IPS-18c (cell line): ENCODE results near the gene GALNT18.

Experiments
- H3K4me3 ChIP-seq: 2 replicates; pipeline ENCODE4 v1.7.0; 2013; ENCODE audit warnings: low read depth, mild to moderate bottlenecking, low read length, moderate library complexity; ENCODE audit not compliant: insufficient read depth
- H3K9me3 ChIP-seq: one replicate; pipeline ENCODE4 v1.6.1; 2013; ENCODE audit warnings: mild to moderate bottlenecking, low read length, moderate library complexity; ENCODE audit not compliant: control insufficient read depth, insufficient read depth

Gene GALNT18

DNA sequence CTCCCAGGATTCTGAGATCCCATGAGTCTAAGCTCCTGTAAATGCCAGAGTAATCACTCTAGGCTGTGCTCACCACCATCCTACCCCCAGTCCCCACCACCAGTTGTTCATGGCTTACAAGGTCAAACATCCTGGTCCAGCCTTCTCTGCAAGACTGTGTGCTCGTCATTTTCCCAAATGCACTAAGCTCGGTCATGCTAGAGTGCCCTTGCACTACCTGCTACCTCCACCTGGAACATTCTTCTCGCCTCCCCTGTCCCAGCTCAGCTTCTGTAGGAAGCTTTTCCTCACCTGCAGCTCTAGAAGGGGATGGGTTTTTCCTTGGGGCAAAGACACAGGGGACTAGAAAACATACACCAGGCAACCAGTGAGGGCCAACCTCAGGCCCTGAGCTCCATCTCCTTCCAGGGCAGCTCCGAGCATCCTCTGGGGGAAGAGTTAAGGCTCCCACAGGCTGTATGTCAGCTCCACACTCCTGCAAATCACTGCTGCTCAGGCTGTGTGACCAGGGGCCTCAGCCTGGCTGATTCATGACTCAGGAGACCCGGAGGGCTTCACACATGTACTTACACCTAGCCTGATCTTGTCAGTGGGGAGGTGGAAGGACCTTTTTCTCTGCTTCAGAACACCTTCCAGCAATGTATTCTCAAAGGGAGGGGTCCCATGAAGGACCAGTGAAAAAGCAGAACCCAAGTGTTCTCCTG lies 231.6 kb downstream of the GALNT18 start:
- H3K4me3 ChIP-seq: no peak overlapping the region

DNA sequence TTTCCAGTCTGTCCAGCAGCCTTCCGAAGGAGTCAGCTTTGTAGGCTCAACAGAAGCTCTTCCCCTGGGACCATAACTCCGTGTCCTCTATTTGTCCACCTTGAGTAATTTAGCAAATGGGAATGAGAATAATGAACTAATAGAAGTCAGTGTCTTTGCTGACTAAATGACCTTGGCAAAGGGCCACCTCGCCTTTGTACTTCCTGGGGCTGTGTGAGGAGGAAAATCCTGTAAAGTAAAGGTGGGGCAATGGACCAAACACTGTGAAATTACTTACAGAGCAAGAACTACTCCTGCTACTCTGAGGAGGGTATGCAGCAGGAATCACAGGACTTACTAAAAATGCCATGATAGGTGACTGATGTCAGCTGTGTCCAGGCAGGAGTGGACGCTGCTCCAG lies 232.6 kb downstream of the GALNT18 start:
- Histone ChIP-seq H3K9me3 (no peaks in the 10 kb centered on the region), H3K4me3 (no peak overlapping the region)

More for the DNA sequence above, 231.6 kb downstream of the GALNT18 start:
- no peaks in the 10 kb centered on the region for H3K9me3 ChIP-seq

DNA sequence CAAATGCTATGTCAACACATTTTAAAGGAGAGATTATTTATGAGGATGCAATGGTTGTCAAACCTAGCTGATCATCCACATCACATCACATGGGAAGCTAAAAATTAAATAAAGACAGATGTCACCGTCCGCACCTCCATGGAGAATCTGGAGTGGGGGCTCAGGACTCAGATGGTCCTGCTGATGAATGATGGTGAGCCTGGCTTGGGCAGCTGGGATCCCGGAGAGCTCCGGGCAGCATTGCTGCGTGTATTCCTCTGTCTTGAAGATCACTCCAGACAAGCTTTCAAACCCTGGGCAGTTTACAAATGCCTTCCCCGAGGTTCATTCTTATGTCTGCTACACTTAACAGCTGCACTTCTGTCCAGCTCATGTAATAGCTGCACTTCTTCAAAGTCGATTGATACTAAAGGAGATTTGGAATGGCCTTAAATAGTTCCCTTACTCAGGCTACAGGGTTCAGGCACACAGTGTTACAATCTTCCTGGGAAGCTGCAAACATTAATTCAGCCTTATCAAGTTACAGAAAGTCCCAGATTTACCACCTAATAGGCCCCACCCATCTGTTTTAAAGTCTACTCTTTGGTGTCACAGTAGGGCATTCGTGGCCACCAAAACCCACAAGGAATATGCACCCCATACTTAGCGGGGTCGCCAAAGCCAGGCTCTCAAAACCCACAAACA lies 234.0 kb downstream of the GALNT18 start:
- no peaks in the 10 kb centered on the region for H3K9me3 ChIP-seq
- H3K4me3 ChIP-seq: no peak overlapping the region

DNA sequence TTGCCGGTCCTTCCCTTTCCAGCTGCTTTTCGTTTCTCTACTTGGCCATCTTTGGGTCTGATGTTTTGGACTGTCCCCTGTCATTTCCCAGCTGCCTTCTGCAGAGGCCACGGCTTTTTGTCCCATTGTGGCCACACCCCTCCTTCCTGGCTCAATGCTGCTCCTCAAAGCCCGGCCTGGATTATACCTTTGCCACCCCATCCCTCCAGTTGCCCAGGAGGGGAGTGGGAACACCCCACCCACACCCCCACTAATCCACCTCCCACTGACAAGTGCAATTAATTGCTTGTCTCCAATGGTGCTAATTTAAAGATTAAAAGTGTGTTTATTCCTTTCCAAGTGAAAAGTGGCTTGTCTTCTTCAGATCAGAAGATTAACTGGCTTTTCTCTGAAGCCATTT lies 234.6 kb downstream of the GALNT18 start:
- Histone ChIP-seq H3K4me3 (no peak overlapping the region), H3K9me3 (no peaks in the 10 kb centered on the region)

DNA sequence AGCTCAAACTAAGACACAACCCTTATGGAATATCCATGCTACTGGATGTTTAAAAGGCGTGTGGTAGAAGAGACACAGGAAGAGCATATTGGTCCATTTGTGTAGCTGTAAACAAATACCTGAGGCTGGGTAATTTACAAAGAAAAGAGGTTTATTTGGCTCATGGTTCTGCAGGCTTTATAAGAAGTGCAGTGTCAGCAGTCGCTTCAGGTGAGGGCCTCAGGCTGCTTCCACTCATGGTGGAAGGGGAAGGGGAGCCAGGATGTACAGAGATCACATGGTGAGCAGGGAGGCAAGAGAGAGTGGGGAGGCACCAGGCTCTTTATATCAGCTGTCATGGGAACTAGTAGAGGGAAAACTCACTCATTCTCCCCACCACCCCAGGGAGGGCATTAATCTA lies 237.0 kb downstream of the GALNT18 start:
- H3K4me3 ChIP-seq: no peak overlapping the region
- no peaks in the 10 kb centered on the region for H3K9me3 ChIP-seq

DNA sequence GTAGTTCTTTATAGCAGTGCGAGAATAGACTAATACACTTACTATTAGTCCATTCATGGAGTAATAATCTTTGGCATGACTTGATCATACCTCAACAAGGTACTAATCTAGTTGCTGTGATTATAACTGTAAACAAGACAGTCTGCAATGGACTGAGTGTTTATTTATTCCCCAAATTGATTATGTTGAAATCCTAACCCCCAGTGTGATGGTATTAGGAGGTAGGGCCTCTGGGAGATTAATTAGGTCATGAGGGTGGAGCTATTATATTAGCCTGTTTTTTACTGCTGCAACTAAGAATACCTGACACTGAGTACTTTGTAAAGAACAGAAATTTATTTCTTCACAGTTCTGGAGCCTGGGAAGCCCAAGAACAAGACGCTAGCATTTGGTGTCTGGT lies 237.8 kb downstream of the GALNT18 start:
- H3K4me3 ChIP-seq: no peak overlapping the region

DNA sequence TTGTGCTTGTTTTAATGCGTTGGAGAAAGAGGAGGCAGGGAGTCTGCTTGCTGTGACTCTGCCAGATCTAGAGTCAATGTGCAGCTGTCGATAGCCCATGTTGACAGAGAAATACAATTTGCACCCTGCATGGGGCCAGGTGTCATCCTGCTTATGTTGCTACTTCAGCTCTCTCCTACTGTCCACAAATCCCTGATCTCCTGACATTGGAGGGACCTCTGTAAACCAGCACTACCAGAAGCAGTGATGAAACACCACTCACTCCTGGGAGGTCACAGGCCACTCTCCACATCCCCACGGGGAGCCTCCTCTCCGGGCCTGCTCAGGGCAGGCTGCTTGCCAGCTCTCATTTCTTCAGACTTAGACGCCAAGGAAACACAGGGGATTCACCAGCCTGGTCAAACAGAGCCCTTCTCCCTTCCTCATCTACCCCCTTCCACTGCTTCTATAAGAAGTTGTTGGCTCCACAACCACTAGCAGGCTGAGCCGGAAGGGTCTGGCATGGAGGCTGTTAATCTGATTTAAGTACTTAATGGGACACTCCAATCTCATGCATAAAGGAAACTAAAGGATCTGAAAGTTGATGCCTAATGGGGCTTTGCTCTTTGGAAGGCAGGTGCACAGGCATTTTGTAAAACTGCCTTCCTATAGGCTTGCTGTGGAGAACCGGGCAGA lies 238.8 kb downstream of the GALNT18 start:
- Histone ChIP-seq H3K9me3 (no peaks in the 10 kb centered on the region), H3K4me3 (no peak overlapping the region)

More for the DNA sequence above, 237.8 kb downstream of the GALNT18 start:
- no peaks in the 10 kb centered on the region for H3K9me3 ChIP-seq

DNA sequence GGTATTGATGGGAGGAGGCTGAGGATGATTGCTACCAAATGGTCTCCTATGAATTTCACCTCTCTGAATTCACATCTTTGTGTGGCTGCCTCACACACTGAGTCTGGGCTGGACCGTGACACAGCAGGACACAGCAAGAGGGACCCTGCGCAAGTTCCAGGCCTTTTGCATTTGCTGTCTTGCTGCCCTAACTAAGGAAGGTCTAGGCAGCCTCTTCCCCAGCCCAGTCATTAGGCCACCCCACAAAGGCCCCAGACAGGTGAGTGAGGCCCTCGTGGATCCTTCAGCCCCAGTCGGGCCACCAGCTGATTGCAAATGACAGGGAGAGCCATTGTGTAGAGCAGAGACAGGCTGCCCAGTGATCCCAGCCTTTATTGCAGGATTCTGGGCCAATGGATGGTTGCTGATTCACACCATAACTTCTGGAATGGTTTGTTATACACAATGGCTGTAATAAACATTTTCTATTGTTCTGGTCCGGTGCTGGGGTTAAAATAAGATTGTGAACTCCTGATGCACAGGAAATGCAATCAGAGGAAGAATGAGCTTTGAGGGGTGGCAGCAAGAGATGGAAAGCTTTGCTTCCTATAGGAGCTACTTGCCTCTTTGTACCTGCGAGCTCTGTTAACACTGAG lies 240.2 kb downstream of the GALNT18 start:
- H3K4me3 ChIP-seq: no peak overlapping the region
- no peaks in the 10 kb centered on the region for H3K9me3 ChIP-seq

DNA sequence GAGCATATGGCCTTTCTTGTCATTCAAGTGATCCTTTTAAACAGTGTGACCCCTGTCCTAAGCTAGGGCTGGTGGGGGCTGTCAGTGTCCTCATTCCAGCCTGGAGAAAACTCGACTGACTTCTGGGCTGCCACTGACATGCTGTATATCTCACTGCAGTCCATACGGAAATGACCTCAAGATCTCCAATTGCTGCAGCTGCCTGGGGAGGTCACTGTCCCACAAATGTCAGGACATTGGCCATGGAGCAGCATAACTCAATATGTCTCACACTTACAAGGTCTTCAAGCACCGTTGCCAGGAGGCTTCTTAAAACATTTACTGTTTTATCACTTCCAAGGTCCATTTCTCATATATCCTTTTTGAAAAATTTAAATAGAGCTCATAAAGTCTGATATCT lies 240.9 kb downstream of the GALNT18 start:
- H3K9me3 ChIP-seq: no peaks in the 10 kb centered on the region
- H3K4me3 ChIP-seq: no peak overlapping the region

DNA sequence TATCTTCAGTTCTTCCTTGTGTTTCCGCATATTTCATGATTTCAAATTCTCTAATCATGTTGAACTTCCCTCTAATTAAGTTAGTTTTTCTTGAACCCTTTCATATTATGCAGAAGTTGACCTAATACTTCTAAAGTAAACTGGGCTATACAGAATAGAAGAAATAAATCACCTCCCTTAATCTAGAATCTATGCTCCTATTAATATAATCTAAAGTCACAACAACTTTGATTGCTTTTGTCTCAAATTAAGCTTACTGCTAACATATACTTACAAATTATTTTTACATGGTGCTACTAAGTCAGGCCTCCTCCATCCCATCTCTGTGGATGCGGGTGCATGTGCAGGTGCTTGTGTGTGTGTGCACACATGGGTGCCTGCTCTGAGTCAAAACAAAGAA lies 241.5 kb downstream of the GALNT18 start:
- Histone ChIP-seq H3K4me3 (no peak overlapping the region), H3K9me3 (no peaks in the 10 kb centered on the region)

DNA sequence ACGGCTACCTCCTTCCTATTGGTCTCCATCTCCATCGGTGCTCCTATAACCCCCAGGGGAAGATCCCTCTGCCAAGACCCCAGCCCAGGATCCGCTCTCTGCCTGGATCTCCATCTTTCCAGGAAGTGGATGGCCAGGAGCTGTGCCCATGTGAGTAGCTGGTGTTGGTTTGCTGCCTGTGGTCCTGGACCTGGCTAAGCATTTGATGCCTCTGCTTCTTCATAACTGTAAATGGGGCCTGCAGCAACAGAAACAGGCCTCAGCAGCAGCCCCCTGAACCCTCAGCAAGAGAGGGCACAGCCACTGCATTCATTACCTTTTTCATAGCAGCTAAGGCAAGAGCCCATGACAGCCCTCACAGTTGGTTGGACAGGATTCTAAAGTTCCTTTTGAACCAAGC lies 242.1 kb downstream of the GALNT18 start:
- no peak overlapping the region for H3K4me3 ChIP-seq
- H3K9me3 ChIP-seq: no peaks in the 10 kb centered on the region

DNA sequence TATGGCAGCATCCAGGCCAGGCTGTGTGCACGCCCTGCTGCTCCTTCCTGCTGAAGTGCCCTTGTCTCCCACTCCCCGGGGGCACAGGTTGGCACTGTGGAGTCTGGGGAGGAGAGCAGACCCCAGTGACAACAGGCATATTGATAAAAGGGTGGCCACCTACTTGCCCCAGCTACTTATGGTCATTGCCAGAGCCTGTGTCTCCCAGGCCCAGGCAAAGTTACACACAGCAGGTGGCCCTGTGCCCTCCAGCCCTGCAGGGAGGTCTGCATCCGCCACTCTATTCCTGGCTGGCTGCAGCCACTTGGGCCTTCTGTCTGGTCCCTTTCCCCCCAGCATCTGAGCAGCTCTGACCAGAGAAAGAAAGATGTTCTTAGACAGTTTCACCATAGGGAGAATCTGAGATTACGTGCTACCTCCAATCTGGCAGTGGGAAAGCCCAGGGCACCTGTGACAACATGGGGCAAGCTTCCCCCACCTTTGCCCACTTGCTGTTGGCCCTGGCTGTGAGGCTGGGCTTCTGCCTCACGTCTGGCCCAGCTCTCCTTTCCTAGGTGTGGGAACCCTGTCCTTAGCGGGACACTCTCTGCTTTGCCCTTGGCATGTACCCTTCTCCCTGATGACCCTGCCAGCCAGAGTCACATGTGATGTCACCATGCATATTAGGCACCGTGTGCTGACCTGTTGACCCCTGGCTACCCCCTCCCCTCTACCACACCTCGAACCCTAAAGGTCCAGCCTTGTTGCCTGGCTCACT lies 243.4 kb downstream of the GALNT18 start:
- Histone ChIP-seq H3K4me3 (no peak overlapping the region), H3K9me3 (no peaks in the 10 kb centered on the region)

DNA sequence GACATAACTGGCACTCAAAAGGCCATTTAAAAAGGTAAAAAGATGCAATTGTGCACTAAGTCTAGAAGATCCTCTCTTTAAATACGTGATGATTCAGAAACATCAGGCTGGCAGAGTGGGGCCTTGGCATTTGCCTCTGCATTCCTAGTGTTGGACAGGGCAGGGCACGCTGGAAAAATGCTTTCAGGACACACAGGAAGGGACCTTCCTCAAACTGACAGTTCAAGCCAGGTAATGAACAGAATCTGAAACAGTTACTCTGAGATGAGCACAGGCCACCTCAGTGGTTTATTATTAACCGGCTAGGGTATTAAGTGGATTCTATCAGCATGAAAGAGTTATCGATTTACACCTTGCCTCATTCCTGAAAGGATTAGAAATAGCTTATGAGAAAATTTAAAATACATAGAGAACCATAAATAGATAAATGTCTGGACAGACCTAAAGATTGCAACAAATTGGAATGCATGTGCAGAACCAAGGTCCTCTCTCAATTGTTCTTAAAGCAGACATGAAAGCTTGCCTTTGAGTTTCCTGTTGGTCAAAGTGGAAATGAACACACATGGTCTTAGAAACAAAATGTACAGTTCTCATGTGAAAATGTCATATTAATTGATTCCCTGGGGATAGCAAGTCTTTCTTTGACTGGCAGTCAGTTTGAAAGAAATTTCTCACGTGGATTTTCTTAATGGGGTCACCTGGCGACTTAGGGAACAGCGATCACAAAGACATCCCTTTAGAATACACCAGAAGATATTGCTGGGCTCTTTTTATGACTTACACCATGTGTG lies 247.3 kb downstream of the GALNT18 start:
- Histone ChIP-seq H3K9me3 (no peaks in the 10 kb centered on the region), H3K4me3 (no peak overlapping the region)

DNA sequence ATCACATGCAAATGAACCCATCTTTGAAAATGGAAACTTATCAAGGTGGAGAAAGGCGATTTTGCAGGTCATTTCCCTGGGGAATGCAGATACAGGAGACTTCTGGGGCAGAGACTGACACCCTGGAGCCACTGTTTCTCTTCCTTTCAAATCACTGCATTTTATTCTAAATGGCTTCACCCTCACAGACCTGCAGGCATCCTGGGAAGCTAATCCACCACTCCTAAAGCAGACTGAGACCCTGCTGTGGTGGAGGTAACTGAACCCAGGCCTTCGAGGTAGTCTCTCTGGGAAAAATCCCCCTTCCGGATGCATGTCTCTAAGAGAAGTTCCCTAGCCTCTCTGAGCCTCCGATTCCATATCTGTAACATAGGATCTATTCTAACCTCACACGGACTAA lies 247.9 kb downstream of the GALNT18 start:
- no peak overlapping the region for H3K4me3 ChIP-seq
- no peaks in the 10 kb centered on the region for H3K9me3 ChIP-seq

DNA sequence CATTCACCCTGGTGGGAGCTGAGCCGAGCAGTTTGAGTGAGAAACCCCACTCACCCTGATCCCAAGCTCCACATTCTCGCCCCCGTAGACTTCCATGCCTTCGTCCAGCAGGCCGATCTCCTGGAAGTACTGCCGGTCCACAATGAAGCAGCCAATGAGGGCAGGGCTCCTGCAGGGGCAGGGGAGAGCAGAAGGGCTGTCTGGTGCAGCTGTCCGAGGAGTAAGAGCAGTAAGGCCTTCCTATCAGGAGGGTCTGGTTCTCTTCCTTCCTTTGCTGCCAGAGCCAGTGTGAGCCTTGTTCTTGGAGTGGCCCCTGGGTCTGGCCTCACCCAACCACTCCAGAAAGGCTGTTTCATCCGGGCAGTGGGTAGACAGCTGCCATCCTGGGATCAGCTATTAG lies 249.3 kb downstream of the GALNT18 start:
- H3K9me3 ChIP-seq: no peaks in the 10 kb centered on the region
- no peak overlapping the region for H3K4me3 ChIP-seq

DNA sequence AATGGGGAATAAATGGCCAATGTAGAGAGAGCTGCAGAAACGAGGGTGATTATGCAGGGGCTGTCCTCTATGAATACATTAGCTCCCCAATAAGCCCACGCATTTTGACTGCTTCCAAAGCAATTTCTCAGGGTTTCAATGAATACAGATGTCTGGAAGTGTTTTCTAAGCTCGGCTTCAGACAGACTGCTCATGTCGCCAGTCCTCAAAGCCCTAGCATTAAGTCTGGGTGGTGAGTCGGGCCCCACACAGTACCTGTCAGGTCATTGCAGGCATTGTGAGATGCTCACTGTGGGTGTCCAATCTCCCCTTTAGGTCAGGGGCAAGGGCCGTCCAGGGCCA lies 250.9 kb downstream of the GALNT18 start:
- Histone ChIP-seq H3K9me3 (no peaks in the 10 kb centered on the region), H3K4me3 (no peak overlapping the region)
